ENCODE results near the gene CLTCL1. TPM values are rescaled to one million over a fixed set of nuclear protein-coding genes. Genes with fewer than 3 reads are reported as not detected.

The CLTCL1 gene
- total and polyA plus RNA-seq, 4 donors, result 2.0 to 4.8 (median 2.6) TPM

DNA sequence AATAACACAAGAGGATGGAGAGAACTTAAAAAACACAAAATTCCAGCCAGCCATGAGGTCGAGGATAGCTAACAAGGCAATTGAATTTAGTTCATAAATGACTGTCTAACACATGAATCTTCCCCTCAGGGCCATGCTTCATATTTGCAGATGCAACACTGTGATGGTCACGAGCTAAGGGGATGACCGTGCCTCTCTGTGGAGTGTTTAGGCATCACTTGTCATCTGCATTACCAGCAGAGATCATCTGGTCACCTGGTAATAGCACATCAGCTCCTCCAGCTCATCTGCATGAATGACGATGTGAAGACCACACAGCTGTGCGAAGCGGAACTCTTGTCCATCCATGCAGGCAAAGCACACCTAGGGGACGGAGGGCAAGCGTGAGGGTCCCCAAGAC is 92.0 kb downstream of the CLTCL1 start (continued):
- TF ChIP-seq, protein P1, sequence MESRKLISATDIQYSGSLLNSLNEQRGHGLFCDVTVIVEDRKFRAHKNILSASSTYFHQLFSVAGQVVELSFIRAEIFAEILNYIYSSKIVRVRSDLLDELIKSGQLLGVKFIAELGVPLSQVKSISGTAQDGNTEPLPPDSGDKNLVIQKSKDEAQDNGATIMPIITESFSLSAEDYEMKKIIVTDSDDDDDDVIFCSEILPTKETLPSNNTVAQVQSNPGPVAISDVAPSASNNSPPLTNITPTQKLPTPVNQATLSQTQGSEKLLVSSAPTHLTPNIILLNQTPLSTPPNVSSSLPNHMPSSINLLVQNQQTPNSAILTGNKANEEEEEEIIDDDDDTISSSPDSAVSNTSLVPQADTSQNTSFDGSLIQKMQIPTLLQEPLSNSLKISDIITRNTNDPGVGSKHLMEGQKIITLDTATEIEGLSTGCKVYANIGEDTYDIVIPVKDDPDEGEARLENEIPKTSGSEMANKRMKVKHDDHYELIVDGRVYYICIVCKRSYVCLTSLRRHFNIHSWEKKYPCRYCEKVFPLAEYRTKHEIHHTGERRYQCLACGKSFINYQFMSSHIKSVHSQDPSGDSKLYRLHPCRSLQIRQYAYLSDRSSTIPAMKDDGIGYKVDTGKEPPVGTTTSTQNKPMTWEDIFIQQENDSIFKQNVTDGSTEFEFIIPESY (IDR thresholded peaks at IDR 0.05), result no peak
- no peak for TF ChIP-seq YY1 (IDR thresholded peaks at IDR 0.05)

DNA sequence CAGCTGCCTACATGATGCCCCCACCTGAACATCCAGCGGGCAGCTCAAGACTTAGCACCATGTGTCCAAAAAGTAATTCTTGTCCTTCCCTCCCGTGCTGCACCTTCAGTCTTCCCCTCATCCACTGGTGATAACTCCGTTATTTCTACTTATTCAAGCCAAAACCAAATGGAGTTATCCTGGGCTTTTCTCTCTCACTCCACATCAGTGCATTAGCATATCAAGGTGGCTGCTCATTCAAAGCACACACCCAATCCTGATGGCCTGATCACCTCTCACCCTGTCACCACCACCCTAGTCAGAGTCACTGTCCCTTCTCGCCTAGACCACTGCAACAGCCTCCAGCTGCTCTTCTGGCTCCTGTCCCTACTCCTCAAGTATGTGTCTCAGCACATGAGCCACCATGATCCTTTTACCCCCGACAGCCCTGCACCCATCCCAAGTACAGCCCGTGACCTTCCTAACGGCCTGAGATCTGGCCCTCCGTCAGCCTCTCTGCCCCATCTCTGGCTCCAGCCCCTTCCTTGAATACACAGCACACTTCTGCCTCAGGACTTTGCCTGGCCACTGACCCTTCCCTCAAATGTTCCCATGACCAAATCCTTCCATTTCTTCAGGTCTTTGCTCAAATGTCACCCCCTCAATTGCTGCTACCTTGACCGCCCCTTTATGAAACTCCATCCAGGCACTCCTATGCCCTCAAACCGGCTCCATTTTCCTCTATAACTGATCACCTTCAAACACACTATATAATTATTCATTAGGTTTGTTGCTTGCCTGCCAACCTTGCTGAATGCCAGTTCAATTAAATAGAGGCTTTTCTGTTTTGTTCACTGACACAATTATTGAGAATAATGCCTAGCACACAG is 93.3 kb downstream of the CLTCL1 start:
- DNase-seq (ENCODE audit: low spot score), result no peak
- no peak overlapping the region for H3K4me3 ChIP-seq (ENCODE audit: low read depth in 1 of 3, low read length in 3 of 3)
- H3K36me3 ChIP-seq (ENCODE audit: control insufficient read depth in 4 of 4, insufficient read depth in 3 of 4, low read depth in 1 of 4, low read length in 3 of 4), result peaks cover 2 to 10% (median 5%) of the 10 kb centered on the region in 4 donors
- no peaks in the 10 kb centered on the region for H3K4me1 ChIP-seq (ENCODE audit: control insufficient read depth in 4 of 4, insufficient read depth in 4 of 4, low read length in 3 of 4)
- no peak overlapping the region for H3K9ac ChIP-seq (ENCODE audit: low read depth in 1 of 2, low read length in 2 of 2)
- TF ChIP-seq RAD21 (IDR thresholded peaks at IDR 0.05), result no peak
- H3K27ac ChIP-seq (ENCODE audit: low read depth in 1 of 2, low read length in 2 of 2), result no peak overlapping the region
- 93% methylated on average over 10 of the region's 10 CpGs for WGBS
- H3K27me3 ChIP-seq (ENCODE audit: control insufficient read depth in 4 of 4, insufficient read depth in 4 of 4, low read length in 3 of 4), result no peaks in the 10 kb centered on the region
- no peaks in the 10 kb centered on the region for H3K9me3 ChIP-seq (ENCODE audit: control insufficient read depth in 4 of 4, low read length in 3 of 4)

GRCh38 chr22:19196841-19197612 is 94.5 kb downstream of the CLTCL1 start:
- no peak overlapping the region for H3K27ac ChIP-seq (ENCODE audit: low read depth in 1 of 2, low read length in 2 of 2)
- no peaks in the 10 kb centered on the region for H3K4me1 ChIP-seq (ENCODE audit: control insufficient read depth in 4 of 4, insufficient read depth in 4 of 4, low read length in 3 of 4)
- H3K4me3 ChIP-seq (ENCODE audit: low read depth in 1 of 3, low read length in 3 of 3), result no peak overlapping the region
- H3K9me3 ChIP-seq (ENCODE audit: control insufficient read depth in 4 of 4, low read length in 3 of 4), result no peaks in the 10 kb centered on the region
- DNase-seq (ENCODE audit: low spot score), result no peak
- TF ChIP-seq, protein P2, sequence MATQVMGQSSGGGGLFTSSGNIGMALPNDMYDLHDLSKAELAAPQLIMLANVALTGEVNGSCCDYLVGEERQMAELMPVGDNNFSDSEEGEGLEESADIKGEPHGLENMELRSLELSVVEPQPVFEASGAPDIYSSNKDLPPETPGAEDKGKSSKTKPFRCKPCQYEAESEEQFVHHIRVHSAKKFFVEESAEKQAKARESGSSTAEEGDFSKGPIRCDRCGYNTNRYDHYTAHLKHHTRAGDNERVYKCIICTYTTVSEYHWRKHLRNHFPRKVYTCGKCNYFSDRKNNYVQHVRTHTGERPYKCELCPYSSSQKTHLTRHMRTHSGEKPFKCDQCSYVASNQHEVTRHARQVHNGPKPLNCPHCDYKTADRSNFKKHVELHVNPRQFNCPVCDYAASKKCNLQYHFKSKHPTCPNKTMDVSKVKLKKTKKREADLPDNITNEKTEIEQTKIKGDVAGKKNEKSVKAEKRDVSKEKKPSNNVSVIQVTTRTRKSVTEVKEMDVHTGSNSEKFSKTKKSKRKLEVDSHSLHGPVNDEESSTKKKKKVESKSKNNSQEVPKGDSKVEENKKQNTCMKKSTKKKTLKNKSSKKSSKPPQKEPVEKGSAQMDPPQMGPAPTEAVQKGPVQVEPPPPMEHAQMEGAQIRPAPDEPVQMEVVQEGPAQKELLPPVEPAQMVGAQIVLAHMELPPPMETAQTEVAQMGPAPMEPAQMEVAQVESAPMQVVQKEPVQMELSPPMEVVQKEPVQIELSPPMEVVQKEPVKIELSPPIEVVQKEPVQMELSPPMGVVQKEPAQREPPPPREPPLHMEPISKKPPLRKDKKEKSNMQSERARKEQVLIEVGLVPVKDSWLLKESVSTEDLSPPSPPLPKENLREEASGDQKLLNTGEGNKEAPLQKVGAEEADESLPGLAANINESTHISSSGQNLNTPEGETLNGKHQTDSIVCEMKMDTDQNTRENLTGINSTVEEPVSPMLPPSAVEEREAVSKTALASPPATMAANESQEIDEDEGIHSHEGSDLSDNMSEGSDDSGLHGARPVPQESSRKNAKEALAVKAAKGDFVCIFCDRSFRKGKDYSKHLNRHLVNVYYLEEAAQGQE (IDR thresholded peaks at IDR 0.05), result no peak
- TF ChIP-seq, protein P1 (IDR thresholded peaks at IDR 0.05), result no peak
- TF ChIP-seq YY1 (IDR thresholded peaks at IDR 0.05) (no peak), EGR1 (IDR thresholded peaks at IDR 0.05; ENCODE audit: low read depth in 2 of 2) (no peak), RAD21 (IDR thresholded peaks at IDR 0.05) (no peak), ATF3 (IDR thresholded peaks at IDR 0.05) (no peak), HNF4G (IDR thresholded peaks at IDR 0.05) (no peak), FOXA2 (IDR thresholded peaks at IDR 0.05) (no peak)
- TF ChIP-seq, protein P3, sequence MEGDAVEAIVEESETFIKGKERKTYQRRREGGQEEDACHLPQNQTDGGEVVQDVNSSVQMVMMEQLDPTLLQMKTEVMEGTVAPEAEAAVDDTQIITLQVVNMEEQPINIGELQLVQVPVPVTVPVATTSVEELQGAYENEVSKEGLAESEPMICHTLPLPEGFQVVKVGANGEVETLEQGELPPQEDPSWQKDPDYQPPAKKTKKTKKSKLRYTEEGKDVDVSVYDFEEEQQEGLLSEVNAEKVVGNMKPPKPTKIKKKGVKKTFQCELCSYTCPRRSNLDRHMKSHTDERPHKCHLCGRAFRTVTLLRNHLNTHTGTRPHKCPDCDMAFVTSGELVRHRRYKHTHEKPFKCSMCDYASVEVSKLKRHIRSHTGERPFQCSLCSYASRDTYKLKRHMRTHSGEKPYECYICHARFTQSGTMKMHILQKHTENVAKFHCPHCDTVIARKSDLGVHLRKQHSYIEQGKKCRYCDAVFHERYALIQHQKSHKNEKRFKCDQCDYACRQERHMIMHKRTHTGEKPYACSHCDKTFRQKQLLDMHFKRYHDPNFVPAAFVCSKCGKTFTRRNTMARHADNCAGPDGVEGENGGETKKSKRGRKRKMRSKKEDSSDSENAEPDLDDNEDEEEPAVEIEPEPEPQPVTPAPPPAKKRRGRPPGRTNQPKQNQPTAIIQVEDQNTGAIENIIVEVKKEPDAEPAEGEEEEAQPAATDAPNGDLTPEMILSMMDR (IDR thresholded peaks at IDR 0.05; ENCODE audit: low read depth, low read length, missing input control), result no peak
- 91% methylated on average over 11 of the region's 11 CpGs for WGBS
- H3K36me3 ChIP-seq (ENCODE audit: control insufficient read depth in 4 of 4, insufficient read depth in 3 of 4, low read depth in 1 of 4, low read length in 3 of 4), result peaks cover 3 to 10% (median 5%) of the 10 kb centered on the region in 4 donors
- no peaks in the 10 kb centered on the region for H3K27me3 ChIP-seq (ENCODE audit: control insufficient read depth in 4 of 4, insufficient read depth in 4 of 4, low read length in 3 of 4)
- no peak overlapping the region for H3K9ac ChIP-seq (ENCODE audit: low read depth in 1 of 2, low read length in 2 of 2)

Data from liver (tissue), 9 donors.